HUES48 (cell line): Measurements from ENCODE around the gene CDH13.
A peak's percentile ranks its signal among the peaks of the same experiment; 100 is the strongest.

Experiments used
- H3K27ac ChIP-seq: one replicate; pipeline ENCODE4 v1.7.0; 2013; ENCODE audit warnings: low read depth, low read length, inconsistent platforms
- H3K27me3 ChIP-seq: 2 replicates; pipeline ENCODE4 v1.6.1; 2013; ENCODE audit warnings: mild to moderate bottlenecking, low read length; ENCODE audit not compliant: control insufficient read depth, insufficient read depth
- H3K36me3 ChIP-seq: 2 replicates; pipeline ENCODE4 v1.6.1; 2013; ENCODE audit warnings: low read length; ENCODE audit not compliant: control insufficient read depth, insufficient read depth
- H3K4me1 ChIP-seq: 2 replicates; pipeline ENCODE4 v1.6.1; 2013; ENCODE audit warnings: mild to moderate bottlenecking, low read length; ENCODE audit not compliant: control insufficient read depth, insufficient read depth
- H3K4me3 ChIP-seq: 2 replicates; pipeline ENCODE4 v1.5.1; 2013; ENCODE audit warnings: mild to moderate bottlenecking, low read depth, low read length
- H3K9ac ChIP-seq: 2 replicates; pipeline ENCODE4 v1.6.1; 2013; ENCODE audit warnings: mild to moderate bottlenecking, low read depth, low read length, moderate library complexity
- H3K9me3 ChIP-seq: 2 replicates; pipeline ENCODE4 v1.6.1; 2013; ENCODE audit warnings: low read length; ENCODE audit not compliant: control insufficient read depth, insufficient read depth

The CDH13 gene

GRCh38 chr16:83838151-83838550 is 1211.4 kb downstream of the CDH13 start:
- no peak overlapping the region for H3K4me3 ChIP-seq
- no peak overlapping the region for H3K27ac ChIP-seq
- no peaks in the 10 kb centered on the region for H3K36me3 ChIP-seq
- no peak overlapping the region for H3K9ac ChIP-seq
- H3K9me3 ChIP-seq, result no peaks in the 10 kb centered on the region
- no peaks in the 10 kb centered on the region for H3K27me3 ChIP-seq
- peaks cover 57% of the 10 kb centered on the region for H3K4me1 ChIP-seq

- Histone ChIP-seq H3K36me3 (no peaks in the 10 kb centered on the region), H3K9me3 (no peaks in the 10 kb centered on the region), H3K4me3 (no peak overlapping the region), H3K27ac (peak overlapping the region; percentile 98), H3K27me3 (no peaks in the 10 kb centered on the region), H3K4me1 (peaks cover 70% of the 10 kb centered on the region), H3K9ac (peak overlapping the region; percentile 1; the same call in 1 of the 2 replicates)
Observed at GRCh38 chr16:83839561-83839960, 1212.8 kb downstream of the CDH13 start.

- Histone ChIP-seq H3K4me3 (peak overlapping the region; percentile 38; the same call in 1 of the 2 replicates), H3K36me3 (no peaks in the 10 kb centered on the region), H3K27me3 (no peaks in the 10 kb centered on the region), H3K27ac (peak overlapping the region; percentile 98), H3K9me3 (no peaks in the 10 kb centered on the region), H3K4me1 (peaks cover 70% of the 10 kb centered on the region), H3K9ac (peak overlapping the region; percentile 47; the same call in 1 of the 2 replicates)
Observed at GRCh38 chr16:83840060-83840617, 1213.4 kb downstream of the CDH13 start.

- no peaks in the 10 kb centered on the region for H3K27me3 ChIP-seq
- 0 out of 2 replicates have a peak overlapping the region, but pooled peaks have one; percentile 5 for H3K9ac ChIP-seq
- peak overlapping the region; percentile 98 for H3K27ac ChIP-seq
- no peak overlapping the region for H3K4me3 ChIP-seq
- peaks cover 58% of the 10 kb centered on the region for H3K4me1 ChIP-seq
- no peaks in the 10 kb centered on the region for H3K9me3 ChIP-seq
- no peaks in the 10 kb centered on the region for H3K36me3 ChIP-seq
Observed at GRCh38 chr16:83842291-83842690, 1215.5 kb downstream of the CDH13 start.

GRCh38 chr16:83842756-83843507 is 1216.2 kb downstream of the CDH13 start:
- no peak overlapping the region for H3K4me3 ChIP-seq
- no peaks in the 10 kb centered on the region for H3K36me3 ChIP-seq
- no peaks in the 10 kb centered on the region for H3K27me3 ChIP-seq
- peaks cover 64% of the 10 kb centered on the region for H3K4me1 ChIP-seq
- H3K27ac ChIP-seq, result peak overlapping the region; percentile 98
- H3K9ac ChIP-seq, result 0 out of 2 replicates have a peak overlapping the region, but pooled peaks have one; percentile 5
- H3K9me3 ChIP-seq, result no peaks in the 10 kb centered on the region

- peak overlapping the region; percentile 32 for H3K27ac ChIP-seq
- H3K4me1 ChIP-seq, result peaks cover 61% of the 10 kb centered on the region
- no peaks in the 10 kb centered on the region for H3K36me3 ChIP-seq
- H3K9me3 ChIP-seq, result no peaks in the 10 kb centered on the region
- H3K4me3 ChIP-seq, result no peak overlapping the region
- no peaks in the 10 kb centered on the region for H3K27me3 ChIP-seq
- H3K9ac ChIP-seq, result peak overlapping the region; percentile 7; the same call in 1 of the 2 replicates
Observed at GRCh38 chr16:83843657-83844056, 1216.9 kb downstream of the CDH13 start.

GRCh38 chr16:83845263-83845662 is 1218.5 kb downstream of the CDH13 start:
- no peak overlapping the region for H3K9ac ChIP-seq
- no peak overlapping the region for H3K4me3 ChIP-seq
- no peak overlapping the region for H3K27ac ChIP-seq
- no peaks in the 10 kb centered on the region for H3K36me3 ChIP-seq
- H3K4me1 ChIP-seq, result peaks cover 60% of the 10 kb centered on the region
- H3K9me3 ChIP-seq, result no peaks in the 10 kb centered on the region
- H3K27me3 ChIP-seq, result no peaks in the 10 kb centered on the region

GRCh38 chr16:83847371-83848225 is 1220.8 kb downstream of the CDH13 start:
- Histone ChIP-seq H3K4me3 (no peak overlapping the region), H3K9ac (no peak overlapping the region), H3K4me1 (peaks cover 43% of the 10 kb centered on the region), H3K27ac (no peak overlapping the region), H3K36me3 (no peaks in the 10 kb centered on the region), H3K27me3 (no peaks in the 10 kb centered on the region), H3K9me3 (no peaks in the 10 kb centered on the region)

- Histone ChIP-seq H3K27me3 (no peaks in the 10 kb centered on the region), H3K9me3 (no peaks in the 10 kb centered on the region), H3K9ac (no peak overlapping the region), H3K4me3 (no peak overlapping the region), H3K4me1 (peaks cover 25% of the 10 kb centered on the region), H3K36me3 (no peaks in the 10 kb centered on the region), H3K27ac (no peak overlapping the region)
Observed at GRCh38 chr16:83849421-83849820, 1222.7 kb downstream of the CDH13 start.
